AG04449 (cell line): ENCODE results near the gene GYG2.
"Not testable (repeated sequence)": the region's sequence is repeated elsewhere in the genome, so short reads cannot be mapped to it uniquely, and the experiment has no call there.

ENCODE experiments used
- CTCF ChIA-PET: fragments of 350-600 bp; formaldehyde crosslinking; extraction: SDS; loops from one replicate; lab custom pipeline; 2021; ENCODE audit warnings: antibody characterized with exemption; lab: Yijun Ruan, JAX
- POLR2A ChIA-PET: fragments of 400-600, 350-600 bp; formaldehyde crosslinking; extraction: SDS; loops from one replicate; lab custom pipeline; 2020; ENCODE audit warnings: antibody characterized with exemption, inconsistent platforms; lab: Yijun Ruan, JAX
- DNase-seq: peaks from one replicate; pipeline ENCODE4 v3.0.0-alpha.2; 2010; ENCODE audit warnings: low read depth, low spot score
- H3K4me3 ChIP-seq: 2 replicates; pipeline ENCODE4 v1.5.1; 2011; ENCODE audit warnings: low read depth, mild to moderate bottlenecking, control low read depth, low read length
- TF ChIP-seq, protein P1 (sequence below): IDR thresholded peaks from one replicate; pipeline ENCODE4 v1.5.1; 2011; ENCODE audit warnings: mild to moderate bottlenecking, moderate library complexity, low read length, control low read depth, inconsistent platforms; ENCODE audit not compliant: insufficient read depth; ENCODE audit errors: missing control alignments

The GYG2 gene

DNA sequence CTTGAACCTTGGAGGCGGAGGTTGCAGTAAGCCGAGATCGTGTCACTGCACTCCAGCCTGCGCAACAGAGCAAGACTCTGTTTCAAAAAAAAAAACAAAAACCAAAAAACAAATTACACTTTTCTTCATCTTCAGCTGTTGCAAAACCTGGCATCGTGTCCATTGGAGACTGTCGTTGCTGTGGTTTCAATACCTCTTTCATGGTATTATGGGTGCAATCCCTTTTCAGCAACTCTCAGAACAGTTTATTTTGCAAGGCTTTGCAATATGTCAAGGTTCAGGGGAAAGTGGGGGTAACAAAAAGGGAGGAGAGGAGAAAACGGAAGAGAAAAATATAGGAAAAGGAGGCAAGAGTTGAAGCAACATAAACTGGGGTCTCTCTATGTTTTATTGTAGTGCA is 59.6 kb downstream of the GYG2 start:
- CTCF ChIA-PET = no interaction called here
- H3K4me3 ChIP-seq = no peak overlapping the region
- TF ChIP-seq, protein P1, sequence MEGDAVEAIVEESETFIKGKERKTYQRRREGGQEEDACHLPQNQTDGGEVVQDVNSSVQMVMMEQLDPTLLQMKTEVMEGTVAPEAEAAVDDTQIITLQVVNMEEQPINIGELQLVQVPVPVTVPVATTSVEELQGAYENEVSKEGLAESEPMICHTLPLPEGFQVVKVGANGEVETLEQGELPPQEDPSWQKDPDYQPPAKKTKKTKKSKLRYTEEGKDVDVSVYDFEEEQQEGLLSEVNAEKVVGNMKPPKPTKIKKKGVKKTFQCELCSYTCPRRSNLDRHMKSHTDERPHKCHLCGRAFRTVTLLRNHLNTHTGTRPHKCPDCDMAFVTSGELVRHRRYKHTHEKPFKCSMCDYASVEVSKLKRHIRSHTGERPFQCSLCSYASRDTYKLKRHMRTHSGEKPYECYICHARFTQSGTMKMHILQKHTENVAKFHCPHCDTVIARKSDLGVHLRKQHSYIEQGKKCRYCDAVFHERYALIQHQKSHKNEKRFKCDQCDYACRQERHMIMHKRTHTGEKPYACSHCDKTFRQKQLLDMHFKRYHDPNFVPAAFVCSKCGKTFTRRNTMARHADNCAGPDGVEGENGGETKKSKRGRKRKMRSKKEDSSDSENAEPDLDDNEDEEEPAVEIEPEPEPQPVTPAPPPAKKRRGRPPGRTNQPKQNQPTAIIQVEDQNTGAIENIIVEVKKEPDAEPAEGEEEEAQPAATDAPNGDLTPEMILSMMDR = no peak
- no peak for DNase-seq
- POLR2A ChIA-PET = no interaction called here

- CTCF ChIA-PET = interaction anchor here (0.9 kb wide), 1 partner anchor 23 kb away, joined by 3 read pairs; no protein-coding TSS in a partner anchor
- POLR2A ChIA-PET = no interaction called here
- no peak for DNase-seq
- peak overlapping the region; percentile 48 for H3K4me3 ChIP-seq
- TF ChIP-seq, protein P1 = no peak
Observed at GRCh38 chrX:2889045-2889605, 60.4 kb downstream of the GYG2 start.

- CTCF ChIA-PET = interaction anchor here (0.9 to 1.0 kb wide), 2 partner anchors 16 to 22 kb away, joined by 3 read pairs; no protein-coding TSS in a partner anchor
- H3K4me3 ChIP-seq = peak overlapping the region; percentile 48
- DNase-seq, POLR2A ChIA-PET: not testable (repeated sequence)
Observed at GRCh38 chrX:2889706-2890490, 61.2 kb downstream of the GYG2 start.

DNA sequence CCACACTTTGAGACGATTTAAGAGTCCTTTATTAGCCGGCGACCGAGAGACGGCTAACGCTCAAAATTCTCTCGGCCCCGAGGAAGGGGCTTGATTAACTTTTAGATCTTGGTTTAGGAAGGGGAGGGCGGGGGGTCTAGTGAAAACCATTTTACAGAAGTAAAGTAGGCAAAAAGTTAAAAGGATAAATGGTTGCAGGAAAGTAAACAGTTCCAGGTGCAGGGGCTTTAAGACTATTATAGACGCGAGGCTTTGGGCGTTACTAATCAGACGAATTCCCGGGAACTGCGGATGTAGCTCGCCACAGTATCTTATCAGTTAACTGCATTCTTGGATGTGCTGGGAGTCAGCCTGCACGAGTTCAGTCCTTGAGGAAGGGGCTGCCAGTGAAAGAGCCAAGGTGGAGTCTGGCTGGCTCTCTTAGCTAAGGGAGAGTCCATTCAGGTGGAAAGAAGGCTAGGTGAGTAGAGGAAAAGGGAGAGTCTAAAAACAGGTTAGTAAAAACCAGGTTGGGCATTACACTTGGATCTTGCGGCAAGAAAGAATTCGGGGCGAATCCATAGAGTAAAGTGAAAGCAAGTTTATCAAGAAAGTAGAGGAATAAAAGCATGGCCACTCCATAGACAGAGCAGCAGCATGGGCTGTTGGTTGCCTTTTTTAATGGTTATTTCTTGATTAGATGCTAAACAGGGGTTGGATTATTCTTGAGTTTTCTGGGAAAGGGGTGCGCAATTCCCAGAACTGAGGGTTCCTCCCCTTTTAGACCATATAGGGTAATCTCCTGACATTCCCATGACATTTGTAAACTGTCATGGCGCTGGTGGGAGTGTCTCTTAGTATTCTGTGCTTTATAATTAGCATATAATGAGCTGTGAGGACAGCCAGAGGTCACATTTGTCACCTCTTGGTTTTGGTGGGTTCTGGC is 62.1 kb downstream of the GYG2 start:
- CTCF ChIA-PET = interaction anchor here (1.0 kb wide), 1 partner anchor 15 kb away, joined by 3 read pairs; no protein-coding TSS in a partner anchor
- POLR2A ChIA-PET, H3K4me3 ChIP-seq, DNase-seq: not testable (repeated sequence)

GRCh38 chrX:2892816-2893215 is 64.1 kb downstream of the GYG2 start:
- POLR2A ChIA-PET = no interaction called here
- H3K4me3 ChIP-seq = no peak overlapping the region
- CTCF ChIA-PET = interaction anchor here (1.3 kb wide), 1 partner anchor 15 kb away, joined by 3 read pairs; no protein-coding TSS in a partner anchor
- TF ChIP-seq, protein P1 = no peak
- no peak for DNase-seq

DNA sequence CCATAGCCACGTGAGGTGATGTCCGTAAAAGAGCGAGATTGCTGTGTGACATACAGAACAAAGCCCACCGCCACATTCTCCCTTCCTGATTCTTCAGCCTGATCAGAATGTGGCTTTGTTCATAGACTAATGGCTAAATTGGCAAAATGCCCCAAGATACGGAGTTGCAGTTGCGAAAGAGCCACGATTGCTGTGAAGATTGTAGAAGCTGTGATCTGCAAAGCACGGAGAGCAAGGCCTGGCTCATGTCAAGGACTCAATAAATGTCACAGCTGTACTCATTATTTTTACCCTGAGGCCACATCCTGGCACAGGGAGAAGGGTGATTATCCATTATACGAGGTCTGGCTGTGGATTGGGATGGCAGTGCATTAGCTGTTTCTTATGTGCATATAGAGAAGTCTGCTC is 66.2 kb downstream of the GYG2 start:
- no peak overlapping the region for H3K4me3 ChIP-seq
- ChIA-PET POLR2A (no interaction called here), CTCF (interaction anchor here (0.9 kb wide), 1 partner anchor 10 kb away, joined by 4 read pairs; no protein-coding TSS in a partner anchor)
- DNase-seq = peak; percentile 10
- TF ChIP-seq, protein P1 = no peak

DNA sequence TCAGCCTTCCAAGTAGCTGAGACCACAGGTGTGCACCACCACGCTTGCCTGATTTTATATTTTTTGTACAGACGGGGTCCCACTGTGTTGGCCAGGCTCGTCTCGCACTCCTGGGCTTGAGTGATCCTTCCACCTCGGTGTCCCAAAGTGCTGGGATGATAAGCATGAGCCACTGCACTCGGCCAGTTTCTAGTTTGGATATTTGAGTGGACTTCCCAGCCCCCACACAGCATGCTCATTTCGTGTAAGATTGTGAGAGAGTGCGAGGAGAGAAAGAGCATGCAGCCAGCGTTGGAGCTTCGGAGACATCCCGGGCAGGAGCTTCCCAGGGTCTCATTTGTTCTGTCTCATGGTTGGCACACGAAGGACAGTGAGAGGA is 68.6 kb downstream of the GYG2 start:
- no peak overlapping the region for H3K4me3 ChIP-seq
- POLR2A ChIA-PET = no interaction called here
- no peak for DNase-seq
- TF ChIP-seq, protein P1 = no peak
- CTCF ChIA-PET = no interaction called here

GRCh38 chrX:2897690-2898623 is 69.2 kb downstream of the GYG2 start:
- H3K4me3 ChIP-seq, CTCF ChIA-PET, DNase-seq, POLR2A ChIA-PET: not testable (repeated sequence)
